Nephron (organoid): ENCODE results near the gene FBXL5.

ENCODE experiments used
- H3K27ac Mint-ChIP-seq, 3 experiments: 2 replicates each; pipeline ENCODE4 v1.8.0; 2020; ENCODE audit warnings: mixed read lengths in 3 of 3, mild to moderate bottlenecking in 2 of 3, moderate library complexity in 1 of 3
- H3K27me3 Mint-ChIP-seq: 2 replicates; pipeline ENCODE4 v1.8.0; 2021; ENCODE audit warnings: low read depth, mild to moderate bottlenecking, moderate library complexity, mixed read lengths
- H3K36me3 Mint-ChIP-seq: 2 replicates; pipeline ENCODE4 v1.8.0; 2020; ENCODE audit warnings: low read depth, mixed read lengths
- H3K4me1 Mint-ChIP-seq: 2 replicates; pipeline ENCODE4 v1.8.0; 2020; ENCODE audit warnings: mixed read lengths
- H3K4me3 Mint-ChIP-seq, 3 experiments: 2 replicates each; pipeline ENCODE4 v1.8.0; 2020; ENCODE audit warnings: mild to moderate bottlenecking in 3 of 3, mixed read lengths in 3 of 3, moderate library complexity in 2 of 3
- H3K9me3 Mint-ChIP-seq: 2 replicates; pipeline ENCODE4 v1.8.0; 2020; ENCODE audit warnings: mixed read lengths
- TF ChIP-seq, protein P1 (sequence below), 3 experiments: fragments of 200-600 bp; sonication (generic); IDR thresholded peaks; one replicate each; pipeline ENCODE4 v1.5.0; 2021; ENCODE audit warnings: antibody characterized with exemption in 3 of 3; ENCODE audit not compliant: unreplicated experiment in 3 of 3

Gene FBXL5

DNA sequence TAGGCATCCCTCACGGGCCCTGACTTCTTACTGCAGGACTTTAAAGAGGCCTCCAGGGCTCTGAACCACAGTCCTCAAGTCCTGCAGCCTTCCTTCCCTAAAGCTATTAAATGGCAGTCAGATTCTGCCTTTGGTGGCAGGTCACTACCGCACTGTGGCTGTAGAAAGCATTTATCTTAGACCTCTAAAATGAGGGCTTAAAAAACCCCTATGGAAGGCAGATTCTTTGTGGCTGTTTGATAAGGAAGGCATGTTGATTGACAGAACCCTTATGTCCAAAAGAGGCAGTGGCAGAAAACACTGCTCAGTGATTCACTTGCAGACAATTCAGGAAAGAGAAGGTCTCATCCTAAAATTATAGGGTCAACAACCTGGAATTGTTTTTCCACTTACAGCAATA lies 79.2 kb downstream of the FBXL5 start:
- H3K4me3 Mint-ChIP-seq, result no peak overlapping the region
- H3K27ac Mint-ChIP-seq, result no peak overlapping the region
- H3K27me3 Mint-ChIP-seq, result no peaks in the 10 kb centered on the region
- H3K9me3 Mint-ChIP-seq, result no peaks in the 10 kb centered on the region
- peaks cover 19% of the 10 kb centered on the region for H3K36me3 Mint-ChIP-seq
- TF ChIP-seq, protein P1, sequence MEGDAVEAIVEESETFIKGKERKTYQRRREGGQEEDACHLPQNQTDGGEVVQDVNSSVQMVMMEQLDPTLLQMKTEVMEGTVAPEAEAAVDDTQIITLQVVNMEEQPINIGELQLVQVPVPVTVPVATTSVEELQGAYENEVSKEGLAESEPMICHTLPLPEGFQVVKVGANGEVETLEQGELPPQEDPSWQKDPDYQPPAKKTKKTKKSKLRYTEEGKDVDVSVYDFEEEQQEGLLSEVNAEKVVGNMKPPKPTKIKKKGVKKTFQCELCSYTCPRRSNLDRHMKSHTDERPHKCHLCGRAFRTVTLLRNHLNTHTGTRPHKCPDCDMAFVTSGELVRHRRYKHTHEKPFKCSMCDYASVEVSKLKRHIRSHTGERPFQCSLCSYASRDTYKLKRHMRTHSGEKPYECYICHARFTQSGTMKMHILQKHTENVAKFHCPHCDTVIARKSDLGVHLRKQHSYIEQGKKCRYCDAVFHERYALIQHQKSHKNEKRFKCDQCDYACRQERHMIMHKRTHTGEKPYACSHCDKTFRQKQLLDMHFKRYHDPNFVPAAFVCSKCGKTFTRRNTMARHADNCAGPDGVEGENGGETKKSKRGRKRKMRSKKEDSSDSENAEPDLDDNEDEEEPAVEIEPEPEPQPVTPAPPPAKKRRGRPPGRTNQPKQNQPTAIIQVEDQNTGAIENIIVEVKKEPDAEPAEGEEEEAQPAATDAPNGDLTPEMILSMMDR (IDR thresholded peaks at IDR 0.05; ENCODE audit: unreplicated experiment in 3 of 3), result no peak
- H3K4me1 Mint-ChIP-seq, result no peaks in the 10 kb centered on the region

GRCh38 chr4:15569746-15570145 lies 85.4 kb downstream of the FBXL5 start:
- no peak overlapping the region for H3K4me3 Mint-ChIP-seq
- H3K36me3 Mint-ChIP-seq, result peaks cover 51% of the 10 kb centered on the region
- H3K4me1 Mint-ChIP-seq, result no peaks in the 10 kb centered on the region
- no peaks in the 10 kb centered on the region for H3K9me3 Mint-ChIP-seq
- H3K27ac Mint-ChIP-seq, result no peak overlapping the region
- no peaks in the 10 kb centered on the region for H3K27me3 Mint-ChIP-seq
- TF ChIP-seq, protein P1 (IDR thresholded peaks at IDR 0.05; ENCODE audit: unreplicated experiment in 3 of 3), result no peak

GRCh38 chr4:15568821-15569220 lies 86.3 kb downstream of the FBXL5 start:
- Mint-ChIP-seq H3K36me3 (peaks cover 60% of the 10 kb centered on the region), H3K27me3 (no peaks in the 10 kb centered on the region), H3K4me3 (no peak overlapping the region), H3K4me1 (no peaks in the 10 kb centered on the region), H3K9me3 (no peaks in the 10 kb centered on the region), H3K27ac (no peak overlapping the region)
- TF ChIP-seq, protein P1 (IDR thresholded peaks at IDR 0.05; ENCODE audit: unreplicated experiment in 3 of 3), result no peak

DNA sequence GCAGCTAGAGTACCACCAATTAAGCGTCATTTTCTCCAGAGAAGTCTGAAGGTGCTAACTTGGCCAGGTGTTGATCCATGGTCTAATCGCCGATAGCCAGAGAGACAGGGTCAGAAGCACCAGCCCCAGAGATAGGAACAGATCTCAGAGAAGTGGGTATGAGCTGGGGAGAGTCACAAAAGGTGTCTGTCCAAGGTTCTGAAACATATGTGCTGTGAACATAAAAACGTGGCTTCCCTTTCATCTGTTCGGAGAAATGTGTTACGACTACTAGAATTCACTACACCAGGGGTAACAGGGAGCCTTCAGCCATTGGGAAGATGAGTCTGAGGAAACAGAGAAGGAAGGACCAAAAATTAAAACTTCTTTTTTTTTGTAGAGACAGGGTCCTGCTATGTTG lies 91.3 kb downstream of the FBXL5 start:
- no peak overlapping the region for H3K27ac Mint-ChIP-seq
- no peaks in the 10 kb centered on the region for H3K9me3 Mint-ChIP-seq
- H3K4me3 Mint-ChIP-seq, result no peak overlapping the region
- no peaks in the 10 kb centered on the region for H3K27me3 Mint-ChIP-seq
- TF ChIP-seq, protein P1 (IDR thresholded peaks at IDR 0.05; ENCODE audit: unreplicated experiment in 3 of 3), result no peak
- peaks cover 74% of the 10 kb centered on the region for H3K36me3 Mint-ChIP-seq
- H3K4me1 Mint-ChIP-seq, result no peaks in the 10 kb centered on the region

GRCh38 chr4:15562623-15563022 lies 92.5 kb downstream of the FBXL5 start:
- no peaks in the 10 kb centered on the region for H3K27me3 Mint-ChIP-seq
- peaks cover 76% of the 10 kb centered on the region for H3K36me3 Mint-ChIP-seq
- H3K9me3 Mint-ChIP-seq, result no peaks in the 10 kb centered on the region
- no peak overlapping the region for H3K4me3 Mint-ChIP-seq
- no peak overlapping the region for H3K27ac Mint-ChIP-seq
- H3K4me1 Mint-ChIP-seq, result no peaks in the 10 kb centered on the region
- TF ChIP-seq, protein P1 (IDR thresholded peaks at IDR 0.05; ENCODE audit: unreplicated experiment in 3 of 3), result no peak

DNA sequence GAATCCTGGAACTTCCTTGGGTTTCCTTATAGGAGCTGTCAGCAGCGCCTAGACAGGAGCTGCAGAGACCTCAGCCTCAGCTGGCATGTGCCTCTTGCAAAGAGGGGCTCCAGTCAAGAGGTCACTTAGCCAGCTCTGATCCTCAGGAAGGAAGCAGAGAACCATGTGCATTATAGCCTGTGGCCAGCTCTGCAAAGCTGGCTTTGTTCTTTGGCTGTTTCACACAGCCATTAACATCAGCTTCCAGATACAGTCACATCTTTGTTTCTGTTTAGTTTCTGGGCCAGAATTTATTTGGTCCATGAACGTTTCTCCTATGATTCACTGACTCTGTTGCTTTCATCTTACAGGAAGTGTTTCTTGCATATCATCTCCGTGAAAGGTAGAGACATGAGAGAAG lies 93.0 kb downstream of the FBXL5 start:
- Mint-ChIP-seq H3K4me3 (no peak overlapping the region), H3K27ac (no peak overlapping the region), H3K4me1 (no peaks in the 10 kb centered on the region), H3K27me3 (no peaks in the 10 kb centered on the region), H3K9me3 (no peaks in the 10 kb centered on the region), H3K36me3 (peaks cover 73% of the 10 kb centered on the region)
- TF ChIP-seq, protein P1 (IDR thresholded peaks at IDR 0.05; ENCODE audit: unreplicated experiment in 3 of 3), result no peak
